HG03469 (cell line): ENCODE results near the gene RIPPLY3.

Experiments used
- ATAC-seq: cut with Tn5 transposase; IDR thresholded peaks from one replicate; pipeline ENCODE4 v1.9.1; 2021; ENCODE audit warnings: mild to moderate bottlenecking, moderate library complexity, moderate number of reproducible peaks; ENCODE audit not compliant: unreplicated experiment

Gene RIPPLY3

GRCh38 chr21:37006486-37007291, at the start of gene RIPPLY3:
Gene RIPPLY3, plus strand, starts transcription at chr21:37006702. Its CDS starts 71 bp downstream, at chr21:37006773.
- ATAC-seq: no peak

DNA sequence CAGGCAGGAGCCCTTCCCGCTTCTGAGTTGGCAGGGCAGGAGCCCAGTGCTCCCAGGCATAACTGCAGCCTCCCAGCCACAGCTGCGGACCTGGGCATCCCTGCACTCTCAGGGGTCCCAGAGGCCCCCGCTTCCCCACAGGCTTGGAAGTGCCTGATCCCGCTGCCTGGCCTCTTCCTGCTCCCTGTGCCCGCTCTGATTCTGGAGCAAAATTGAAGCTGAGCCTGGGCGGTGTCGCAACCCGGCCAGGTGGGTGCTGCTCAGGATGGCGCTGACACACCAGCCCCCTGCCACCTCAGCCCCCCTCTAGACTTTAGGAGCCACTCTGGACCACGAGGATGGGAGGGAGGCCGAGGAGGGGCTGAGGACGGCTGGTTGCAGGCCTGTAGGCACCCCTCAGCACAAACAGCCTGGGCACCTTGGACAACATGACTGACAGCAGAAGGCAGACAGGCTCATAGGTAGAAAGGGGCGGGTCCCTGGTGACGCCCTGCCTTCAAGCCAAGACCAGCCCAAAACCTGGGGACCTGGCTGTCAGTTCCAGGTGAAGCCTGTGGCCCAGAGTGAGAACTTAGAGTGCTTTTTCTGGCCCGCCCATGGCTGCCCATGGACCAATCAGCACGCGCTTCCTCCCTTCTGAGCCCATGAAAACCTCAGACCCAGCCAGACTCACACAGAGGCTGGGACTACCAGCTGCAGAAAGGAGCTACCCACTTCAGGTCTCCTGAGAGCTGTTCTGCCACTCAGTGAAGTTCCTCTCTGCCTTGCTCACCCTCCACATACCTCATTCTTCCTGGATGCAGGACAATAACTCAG, 47.3 kb upstream of the RIPPLY3 start:
- no peak for ATAC-seq

DNA sequence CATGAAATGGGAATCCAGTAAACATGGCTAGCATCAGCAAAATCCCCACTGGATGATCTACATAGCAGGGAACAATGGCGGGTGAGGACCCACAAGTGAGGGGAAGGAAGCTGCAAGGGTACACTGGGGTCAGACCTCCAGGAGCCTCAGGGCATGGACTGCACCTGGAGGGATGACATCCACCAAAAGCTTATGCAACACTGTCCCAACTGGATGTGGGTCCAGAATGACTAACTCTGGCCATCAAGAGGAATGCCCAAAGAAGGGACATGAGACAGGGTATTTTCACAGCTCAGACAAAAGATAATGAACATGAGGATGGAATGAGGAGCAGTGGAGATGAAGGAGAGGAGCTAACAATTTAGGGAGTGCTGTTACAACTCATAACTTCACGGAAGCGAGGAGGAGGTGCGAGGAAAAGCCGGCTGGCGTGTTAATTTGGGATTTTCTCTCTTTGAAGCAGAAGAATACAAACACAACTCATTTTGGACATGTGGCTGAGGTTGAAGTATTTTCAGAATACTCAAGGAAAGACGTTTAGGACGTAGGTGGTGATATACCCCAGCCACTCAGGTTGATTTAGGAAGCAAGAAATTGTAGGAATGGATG, 45.7 kb upstream of the RIPPLY3 start:
- ATAC-seq: no peak

DNA sequence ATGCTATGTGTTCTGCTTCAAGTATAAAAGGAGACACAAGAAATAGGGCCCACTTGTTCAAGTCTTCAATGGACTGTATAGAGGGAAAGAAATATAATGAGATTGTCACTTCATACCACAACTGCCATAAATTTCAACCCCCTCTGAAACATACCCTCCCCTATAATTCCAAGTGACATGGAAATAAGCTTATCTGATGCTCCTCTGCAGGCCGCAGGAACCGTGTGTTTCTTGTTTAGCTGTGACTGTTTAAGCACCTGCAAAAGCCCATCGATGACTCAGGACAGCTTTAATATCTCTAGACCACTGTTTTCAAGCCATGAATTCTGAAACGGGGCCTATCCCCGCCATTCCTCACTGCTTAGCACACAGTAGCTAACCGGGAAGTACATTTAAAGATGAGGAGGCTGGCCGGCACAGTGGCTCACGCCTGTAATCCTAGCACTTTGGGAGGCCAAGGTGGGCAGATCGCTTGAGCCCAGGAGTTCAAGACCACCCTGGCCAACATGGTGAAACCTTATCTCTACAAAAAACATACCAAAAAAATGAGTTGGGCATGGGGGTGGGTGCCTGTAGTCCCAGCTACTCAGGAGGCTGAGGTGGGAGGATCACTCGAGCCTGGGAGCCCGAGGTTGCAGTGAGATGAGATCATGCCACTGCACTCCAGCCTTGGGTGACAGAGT, 44.3 kb upstream of the RIPPLY3 start:
- no peak for ATAC-seq

DNA sequence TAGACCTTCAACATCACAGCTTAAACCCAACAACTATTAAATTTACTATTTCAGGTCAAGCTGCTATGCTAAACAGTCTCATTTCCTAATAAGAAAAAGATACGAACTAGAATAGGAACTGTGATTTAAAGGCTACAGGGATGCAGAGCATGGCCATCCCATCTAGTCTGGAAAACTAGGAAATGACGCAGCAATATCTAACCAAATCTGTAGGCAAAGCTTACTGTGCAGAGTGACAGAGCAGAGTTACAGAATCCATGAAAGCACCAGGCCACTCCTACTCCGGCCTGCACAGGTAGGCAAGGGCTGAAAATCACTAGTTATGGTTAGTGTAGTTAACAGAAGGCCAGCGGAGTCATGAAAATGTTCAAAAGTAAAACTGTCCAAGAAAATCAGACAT, 42.1 kb upstream of the RIPPLY3 start:
- no peak for ATAC-seq

DNA sequence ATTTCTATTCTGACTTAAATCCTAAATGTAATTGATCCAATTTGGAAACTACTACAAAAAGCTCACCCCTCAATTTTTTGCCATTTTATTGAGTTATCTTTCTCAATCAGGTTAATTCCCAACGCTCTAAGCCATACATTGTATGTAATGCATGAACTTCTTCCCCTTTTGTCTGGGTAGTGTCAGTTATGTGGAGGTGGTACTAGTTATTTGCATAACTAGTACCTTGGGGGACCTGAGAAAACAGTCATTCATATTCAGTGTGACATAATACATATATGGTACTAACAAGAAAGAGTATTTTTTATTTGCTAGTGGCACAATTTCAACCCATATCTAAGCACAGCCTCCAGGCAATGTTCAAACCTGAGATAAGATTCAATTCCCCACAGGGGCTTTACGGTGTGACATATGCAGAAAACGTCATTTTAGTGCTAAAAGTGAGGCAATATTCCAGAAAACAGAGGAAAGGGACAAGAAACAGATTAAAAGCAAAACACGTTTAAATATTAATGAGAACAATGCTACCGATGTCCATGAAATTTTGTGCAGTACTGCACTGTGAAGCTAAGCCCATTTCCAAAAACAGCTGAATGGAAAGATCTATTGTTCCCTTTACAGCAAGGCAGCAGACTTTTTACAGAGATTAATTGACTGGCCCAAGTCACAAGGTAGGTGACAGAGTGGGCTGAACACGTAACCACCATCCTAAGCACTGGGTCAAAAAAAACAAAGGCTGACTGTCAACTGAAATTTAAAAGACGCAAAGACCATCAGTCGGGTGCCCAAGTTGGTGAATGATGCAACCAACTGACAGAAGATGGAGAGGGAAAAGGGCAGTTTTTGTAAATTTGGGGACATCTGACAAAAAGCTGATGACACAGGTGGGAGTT, 41.4 kb upstream of the RIPPLY3 start:
- ATAC-seq: no peak

GRCh38 chr21:36965720-36966065, 40.8 kb upstream of the RIPPLY3 start:
- no peak for ATAC-seq

- peak; percentile 60 for ATAC-seq
Measured at GRCh38 chr21:36966066-36966820, 40.3 kb upstream of the RIPPLY3 start, which contains the start of gene HLCS. Gene HLCS, minus strand, starts transcription at chr21:36966669. Its CDS starts 31 bp downstream, at chr21:36966638.

- ATAC-seq: peak; percentile 5
Measured at GRCh38 chr21:36966821-36967768, 39.4 kb upstream of the RIPPLY3 start.

DNA sequence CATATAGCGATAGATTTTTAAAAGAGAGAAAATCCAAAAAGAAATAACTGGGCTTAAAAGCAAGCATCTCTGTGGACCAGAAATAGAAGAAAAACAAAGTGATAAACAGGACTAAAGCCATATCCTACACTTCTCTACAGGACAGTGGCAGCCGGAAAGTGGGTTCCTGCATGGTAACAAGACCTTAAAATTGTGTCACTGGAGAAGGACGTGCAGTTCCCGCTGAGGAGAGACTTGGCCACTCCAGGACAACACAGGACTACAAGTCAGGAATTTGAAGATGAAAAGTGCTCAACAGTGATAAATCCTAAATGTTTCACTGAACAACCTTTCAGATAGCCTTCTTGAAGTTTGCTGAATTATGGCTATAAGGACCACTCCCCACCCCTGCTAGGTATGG, 38.1 kb upstream of the RIPPLY3 start:
- no peak for ATAC-seq

GRCh38 chr21:36968976-36969375, 37.5 kb upstream of the RIPPLY3 start:
- no peak for ATAC-seq

DNA sequence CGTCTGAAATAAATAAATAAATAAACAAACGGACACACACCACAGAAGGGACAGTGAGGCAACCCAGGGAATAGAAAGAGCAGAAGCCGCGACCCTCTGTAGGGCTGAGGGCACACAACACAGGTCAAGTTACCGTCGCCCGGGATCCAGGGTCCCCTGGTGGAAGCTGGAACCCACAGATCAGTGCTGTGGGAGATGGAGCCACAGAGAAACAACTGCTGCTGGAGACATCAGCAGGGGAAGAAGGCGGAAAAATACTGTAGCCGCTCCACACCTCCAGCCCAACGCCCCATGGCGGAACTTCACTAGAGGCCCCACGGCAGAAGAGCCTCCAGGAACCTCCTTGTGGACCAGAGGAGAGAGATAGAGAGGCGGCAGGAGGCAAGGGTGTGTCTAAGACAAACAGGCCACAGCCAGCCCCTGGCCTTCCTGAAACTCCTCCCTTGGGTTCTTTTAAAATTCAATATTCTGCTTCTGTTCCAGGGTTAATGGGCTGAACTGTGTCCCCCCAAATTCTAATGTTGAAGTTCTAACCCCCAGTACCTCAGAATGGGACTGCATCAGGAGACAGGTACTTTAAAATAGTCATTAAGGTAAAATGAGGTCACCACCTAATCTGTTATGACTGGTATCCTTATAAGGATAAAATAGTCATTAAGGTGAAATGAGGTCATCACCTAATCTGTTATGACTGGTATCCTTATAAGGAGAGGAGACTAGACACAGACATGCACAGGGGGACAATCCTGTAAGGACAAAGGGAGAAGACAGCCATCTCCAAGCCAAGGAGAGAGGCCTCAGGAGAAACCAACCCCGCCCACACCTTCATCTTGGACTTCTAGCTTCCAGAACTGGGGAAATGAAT, 32.3 kb upstream of the RIPPLY3 start:
- ATAC-seq: no peak

DNA sequence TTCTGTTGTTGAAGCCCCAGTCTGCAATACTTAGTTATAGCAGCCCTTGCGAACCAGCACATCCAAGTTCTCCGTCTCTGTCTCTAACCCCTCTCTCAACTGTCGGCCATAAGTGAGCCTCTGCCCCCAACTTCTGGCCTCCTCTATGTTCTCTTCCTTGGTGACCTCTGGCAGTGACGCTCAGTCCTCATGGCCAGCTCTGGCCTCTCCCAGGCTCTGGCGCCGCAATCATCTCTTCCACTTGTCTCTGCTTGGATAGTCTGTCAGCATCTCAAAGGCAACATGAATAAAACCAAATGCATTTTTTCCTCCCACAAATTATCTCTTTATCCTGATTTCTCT, 31.7 kb upstream of the RIPPLY3 start:
- no peak for ATAC-seq

DNA sequence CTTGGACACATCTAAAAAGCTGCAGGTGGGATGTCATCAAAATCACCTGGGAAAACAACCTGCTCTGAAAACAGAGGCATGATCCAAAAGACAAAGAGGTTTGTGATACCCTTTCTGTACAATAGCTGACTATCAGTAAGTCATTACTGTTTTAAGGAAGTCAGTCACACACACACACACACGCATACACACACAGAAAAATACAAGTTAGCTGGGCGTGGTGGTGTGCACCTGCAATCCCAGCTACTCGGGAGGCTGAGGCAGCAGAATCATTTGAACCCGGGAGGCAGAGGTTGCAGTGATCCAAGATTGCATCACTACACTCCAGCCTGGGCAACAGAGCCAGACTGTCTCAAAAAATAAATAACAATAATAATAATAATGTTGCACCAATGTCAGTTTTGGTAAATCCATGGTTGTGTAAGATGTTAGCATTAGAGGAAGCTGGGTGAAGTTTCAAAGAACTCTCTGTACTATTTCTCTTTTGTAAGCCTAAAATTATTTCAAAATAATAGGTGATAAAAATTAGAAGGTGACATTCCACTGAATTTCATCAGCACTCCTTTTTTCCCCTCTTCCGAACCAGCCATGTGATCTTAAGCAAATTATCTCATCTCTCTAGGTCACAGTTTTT, 30.2 kb upstream of the RIPPLY3 start:
- no peak for ATAC-seq

- peak; percentile 39 for ATAC-seq
Measured at GRCh38 chr21:36976882-36977651, 29.4 kb upstream of the RIPPLY3 start.
